ENCODE data around the gene DPCD. TPM values are rescaled to one million over a fixed set of nuclear protein-coding genes. Genes with fewer than 3 reads are reported as not detected.

The DPCD gene
- total and polyA plus RNA-seq, 2 of the 8 experiments (the other 6 are each of a cell fraction or from before 2014, with no cell fraction given) = 21.2 to 31.4 TPM

DNA sequence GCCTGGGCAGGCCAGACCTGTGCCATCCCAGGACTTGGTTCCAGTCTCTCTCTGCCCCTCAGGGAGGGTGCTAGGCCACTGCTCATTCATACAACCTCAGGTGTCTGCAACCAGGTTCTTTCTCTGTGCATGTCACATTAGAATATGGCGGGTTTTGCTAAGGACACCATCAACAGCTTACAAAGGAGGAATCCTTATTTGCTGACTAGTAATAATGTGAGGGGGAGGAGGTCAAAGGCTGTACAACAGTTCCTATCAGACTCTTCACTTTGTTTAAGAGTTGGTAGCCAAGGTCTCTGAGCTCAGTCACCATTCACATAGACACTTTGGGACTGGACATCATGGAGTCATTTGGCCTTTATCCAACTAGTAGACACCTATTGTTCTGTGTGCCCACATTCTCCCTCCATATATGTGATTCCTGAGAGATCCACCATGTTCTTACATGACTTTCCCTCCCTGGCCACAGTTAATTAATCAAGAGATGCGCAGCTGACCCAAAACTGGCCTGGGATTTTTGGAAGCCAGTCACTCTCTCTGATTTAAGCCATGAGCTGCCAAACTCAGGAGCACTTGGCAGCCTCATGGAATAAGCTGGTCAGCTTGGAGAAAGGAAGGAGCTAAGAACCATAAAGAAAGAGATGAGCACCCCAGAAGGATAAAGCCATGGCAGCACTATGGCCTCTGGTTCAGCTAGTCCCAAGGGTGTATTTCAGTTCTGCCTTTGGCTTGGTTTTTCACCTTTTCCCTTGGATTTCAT, 51.2 kb downstream of the DPCD start (continued):
- TF ChIP-seq EP300 (IDR thresholded peaks at IDR 0.05; ENCODE audit: borderline replicate concordance in 1 of 2, low read depth in 2 of 2, low read length in 2 of 2) = no peak
- TF ChIP-seq, protein P1, sequence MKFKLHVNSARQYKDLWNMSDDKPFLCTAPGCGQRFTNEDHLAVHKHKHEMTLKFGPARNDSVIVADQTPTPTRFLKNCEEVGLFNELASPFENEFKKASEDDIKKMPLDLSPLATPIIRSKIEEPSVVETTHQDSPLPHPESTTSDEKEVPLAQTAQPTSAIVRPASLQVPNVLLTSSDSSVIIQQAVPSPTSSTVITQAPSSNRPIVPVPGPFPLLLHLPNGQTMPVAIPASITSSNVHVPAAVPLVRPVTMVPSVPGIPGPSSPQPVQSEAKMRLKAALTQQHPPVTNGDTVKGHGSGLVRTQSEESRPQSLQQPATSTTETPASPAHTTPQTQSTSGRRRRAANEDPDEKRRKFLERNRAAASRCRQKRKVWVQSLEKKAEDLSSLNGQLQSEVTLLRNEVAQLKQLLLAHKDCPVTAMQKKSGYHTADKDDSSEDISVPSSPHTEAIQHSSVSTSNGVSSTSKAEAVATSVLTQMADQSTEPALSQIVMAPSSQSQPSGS (IDR thresholded peaks at IDR 0.05; ENCODE audit: low read length) = no peak
- TF ChIP-seq RFX5 (IDR thresholded peaks at IDR 0.05; ENCODE audit: borderline replicate concordance, low read depth, low read length) = no peak
- TF ChIP-seq, protein P2, sequence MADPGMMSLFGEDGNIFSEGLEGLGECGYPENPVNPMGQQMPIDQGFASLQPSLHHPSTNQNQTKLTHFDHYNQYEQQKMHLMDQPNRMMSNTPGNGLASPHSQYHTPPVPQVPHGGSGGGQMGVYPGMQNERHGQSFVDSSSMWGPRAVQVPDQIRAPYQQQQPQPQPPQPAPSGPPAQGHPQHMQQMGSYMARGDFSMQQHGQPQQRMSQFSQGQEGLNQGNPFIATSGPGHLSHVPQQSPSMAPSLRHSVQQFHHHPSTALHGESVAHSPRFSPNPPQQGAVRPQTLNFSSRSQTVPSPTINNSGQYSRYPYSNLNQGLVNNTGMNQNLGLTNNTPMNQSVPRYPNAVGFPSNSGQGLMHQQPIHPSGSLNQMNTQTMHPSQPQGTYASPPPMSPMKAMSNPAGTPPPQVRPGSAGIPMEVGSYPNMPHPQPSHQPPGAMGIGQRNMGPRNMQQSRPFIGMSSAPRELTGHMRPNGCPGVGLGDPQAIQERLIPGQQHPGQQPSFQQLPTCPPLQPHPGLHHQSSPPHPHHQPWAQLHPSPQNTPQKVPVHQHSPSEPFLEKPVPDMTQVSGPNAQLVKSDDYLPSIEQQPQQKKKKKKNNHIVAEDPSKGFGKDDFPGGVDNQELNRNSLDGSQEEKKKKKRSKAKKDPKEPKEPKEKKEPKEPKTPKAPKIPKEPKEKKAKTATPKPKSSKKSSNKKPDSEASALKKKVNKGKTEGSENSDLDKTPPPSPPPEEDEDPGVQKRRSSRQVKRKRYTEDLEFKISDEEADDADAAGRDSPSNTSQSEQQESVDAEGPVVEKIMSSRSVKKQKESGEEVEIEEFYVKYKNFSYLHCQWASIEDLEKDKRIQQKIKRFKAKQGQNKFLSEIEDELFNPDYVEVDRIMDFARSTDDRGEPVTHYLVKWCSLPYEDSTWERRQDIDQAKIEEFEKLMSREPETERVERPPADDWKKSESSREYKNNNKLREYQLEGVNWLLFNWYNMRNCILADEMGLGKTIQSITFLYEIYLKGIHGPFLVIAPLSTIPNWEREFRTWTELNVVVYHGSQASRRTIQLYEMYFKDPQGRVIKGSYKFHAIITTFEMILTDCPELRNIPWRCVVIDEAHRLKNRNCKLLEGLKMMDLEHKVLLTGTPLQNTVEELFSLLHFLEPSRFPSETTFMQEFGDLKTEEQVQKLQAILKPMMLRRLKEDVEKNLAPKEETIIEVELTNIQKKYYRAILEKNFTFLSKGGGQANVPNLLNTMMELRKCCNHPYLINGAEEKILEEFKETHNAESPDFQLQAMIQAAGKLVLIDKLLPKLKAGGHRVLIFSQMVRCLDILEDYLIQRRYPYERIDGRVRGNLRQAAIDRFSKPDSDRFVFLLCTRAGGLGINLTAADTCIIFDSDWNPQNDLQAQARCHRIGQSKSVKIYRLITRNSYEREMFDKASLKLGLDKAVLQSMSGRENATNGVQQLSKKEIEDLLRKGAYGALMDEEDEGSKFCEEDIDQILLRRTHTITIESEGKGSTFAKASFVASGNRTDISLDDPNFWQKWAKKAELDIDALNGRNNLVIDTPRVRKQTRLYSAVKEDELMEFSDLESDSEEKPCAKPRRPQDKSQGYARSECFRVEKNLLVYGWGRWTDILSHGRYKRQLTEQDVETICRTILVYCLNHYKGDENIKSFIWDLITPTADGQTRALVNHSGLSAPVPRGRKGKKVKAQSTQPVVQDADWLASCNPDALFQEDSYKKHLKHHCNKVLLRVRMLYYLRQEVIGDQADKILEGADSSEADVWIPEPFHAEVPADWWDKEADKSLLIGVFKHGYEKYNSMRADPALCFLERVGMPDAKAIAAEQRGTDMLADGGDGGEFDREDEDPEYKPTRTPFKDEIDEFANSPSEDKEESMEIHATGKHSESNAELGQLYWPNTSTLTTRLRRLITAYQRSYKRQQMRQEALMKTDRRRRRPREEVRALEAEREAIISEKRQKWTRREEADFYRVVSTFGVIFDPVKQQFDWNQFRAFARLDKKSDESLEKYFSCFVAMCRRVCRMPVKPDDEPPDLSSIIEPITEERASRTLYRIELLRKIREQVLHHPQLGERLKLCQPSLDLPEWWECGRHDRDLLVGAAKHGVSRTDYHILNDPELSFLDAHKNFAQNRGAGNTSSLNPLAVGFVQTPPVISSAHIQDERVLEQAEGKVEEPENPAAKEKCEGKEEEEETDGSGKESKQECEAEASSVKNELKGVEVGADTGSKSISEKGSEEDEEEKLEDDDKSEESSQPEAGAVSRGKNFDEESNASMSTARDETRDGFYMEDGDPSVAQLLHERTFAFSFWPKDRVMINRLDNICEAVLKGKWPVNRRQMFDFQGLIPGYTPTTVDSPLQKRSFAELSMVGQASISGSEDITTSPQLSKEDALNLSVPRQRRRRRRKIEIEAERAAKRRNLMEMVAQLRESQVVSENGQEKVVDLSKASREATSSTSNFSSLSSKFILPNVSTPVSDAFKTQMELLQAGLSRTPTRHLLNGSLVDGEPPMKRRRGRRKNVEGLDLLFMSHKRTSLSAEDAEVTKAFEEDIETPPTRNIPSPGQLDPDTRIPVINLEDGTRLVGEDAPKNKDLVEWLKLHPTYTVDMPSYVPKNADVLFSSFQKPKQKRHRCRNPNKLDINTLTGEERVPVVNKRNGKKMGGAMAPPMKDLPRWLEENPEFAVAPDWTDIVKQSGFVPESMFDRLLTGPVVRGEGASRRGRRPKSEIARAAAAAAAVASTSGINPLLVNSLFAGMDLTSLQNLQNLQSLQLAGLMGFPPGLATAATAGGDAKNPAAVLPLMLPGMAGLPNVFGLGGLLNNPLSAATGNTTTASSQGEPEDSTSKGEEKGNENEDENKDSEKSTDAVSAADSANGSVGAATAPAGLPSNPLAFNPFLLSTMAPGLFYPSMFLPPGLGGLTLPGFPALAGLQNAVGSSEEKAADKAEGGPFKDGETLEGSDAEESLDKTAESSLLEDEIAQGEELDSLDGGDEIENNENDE (IDR thresholded peaks at IDR 0.05; ENCODE audit: insufficient replicate concordance, low read length) = no peak
- no peak for TF ChIP-seq RBBP5 (IDR thresholded peaks at IDR 0.05; ENCODE audit: borderline replicate concordance, low read depth, low read length)
- no peak for TF ChIP-seq SAP30 (IDR thresholded peaks at IDR 0.05; ENCODE audit: insufficient read depth, insufficient replicate concordance, low read length)
- TF ChIP-seq HDAC6 (IDR thresholded peaks at IDR 0.05; ENCODE audit: low read depth, low read length) = no peak

All from H1 (cell line).